Astrocyte (in vitro differentiated cells and primary cell): ENCODE results near the gene IGF2R. TPM values are rescaled to one million over a fixed set of nuclear protein-coding genes. Genes with fewer than 3 reads are reported as not detected.

Source experiments
- DNase-seq: peaks from one replicate; pipeline ENCODE4 v3.0.0-alpha.2; 2010; ENCODE audit warnings: low read depth
- FAIRE-seq: peaks from 2 replicates; lab custom pipeline; 2011; peaks lifted over from hg19 to GRCh38; lab: Jason Lieb, UNC
- H2AFZ ChIP-seq: 2 replicates; pipeline ENCODE4 v1.6.0; 2012; ENCODE audit warnings: low read depth, low read length, inconsistent platforms
- H3K27ac ChIP-seq: 2 replicates; pipeline ENCODE4 v1.5.1; 2011; ENCODE audit warnings: low read depth, low read length, inconsistent platforms
- H3K27me3 ChIP-seq: 2 replicates; pipeline ENCODE4 v1.6.0; 2011; ENCODE audit warnings: low read length, inconsistent platforms; ENCODE audit not compliant: insufficient read depth
- H3K36me3 ChIP-seq: 2 replicates; pipeline ENCODE4 v1.5.1; 2011; ENCODE audit warnings: low read length, inconsistent platforms; ENCODE audit not compliant: insufficient read depth
- H3K4me1 ChIP-seq: 2 replicates; pipeline ENCODE4 v1.5.1; 2011; ENCODE audit warnings: low read length, inconsistent platforms; ENCODE audit not compliant: insufficient read depth
- H3K4me2 ChIP-seq: 2 replicates; pipeline ENCODE4 v1.6.0; 2012; ENCODE audit warnings: low read length, inconsistent platforms
- H3K4me3 ChIP-seq: 2 replicates; pipeline ENCODE4 v1.5.1; 2011; ENCODE audit warnings: low read depth, mild to moderate bottlenecking, low read length, inconsistent platforms; ENCODE audit not compliant: insufficient read depth
- H3K79me2 ChIP-seq: 2 replicates; pipeline ENCODE4 v1.6.0; 2012; ENCODE audit warnings: mild to moderate bottlenecking, low read length, inconsistent platforms; ENCODE audit not compliant: insufficient read depth
- H3K9ac ChIP-seq: 2 replicates; pipeline ENCODE4 v1.6.0; 2012; ENCODE audit warnings: mild to moderate bottlenecking, low read length, inconsistent platforms
- H3K9me3 ChIP-seq: 2 replicates; pipeline ENCODE4 v1.5.1; 2012; ENCODE audit warnings: low read depth, mild to moderate bottlenecking, low read length, inconsistent platforms; ENCODE audit not compliant: insufficient read depth
- H4K20me1 ChIP-seq: 2 replicates; pipeline ENCODE4 v1.6.0; 2012; ENCODE audit warnings: low read length, inconsistent platforms; ENCODE audit not compliant: insufficient read depth
- H3K27ac Mint-ChIP-seq: one replicate; pipeline ENCODE4 v1.8.0; 2021; ENCODE audit warnings: mild to moderate bottlenecking, mixed read lengths; ENCODE audit not compliant: unreplicated experiment
- H3K27me3 Mint-ChIP-seq: one replicate; pipeline ENCODE4 v1.8.0; 2021; ENCODE audit warnings: low read depth, mixed read lengths; ENCODE audit not compliant: unreplicated experiment
- H3K36me3 Mint-ChIP-seq: one replicate; pipeline ENCODE4 v1.8.0; 2021; ENCODE audit warnings: low read depth, mixed read lengths; ENCODE audit not compliant: unreplicated experiment
- H3K4me1 Mint-ChIP-seq: one replicate; pipeline ENCODE4 v1.8.0; 2021; ENCODE audit warnings: low read depth, mixed read lengths; ENCODE audit not compliant: unreplicated experiment
- H3K4me3 Mint-ChIP-seq: one replicate; pipeline ENCODE4 v1.8.0; 2021; ENCODE audit warnings: mild to moderate bottlenecking, moderate library complexity, mixed read lengths; ENCODE audit not compliant: unreplicated experiment
- H3K9me3 Mint-ChIP-seq: one replicate; pipeline ENCODE4 v1.8.0; 2021; ENCODE audit warnings: mild to moderate bottlenecking, mixed read lengths; ENCODE audit not compliant: unreplicated experiment
- EZH2 ChIP-seq: IDR thresholded peaks from 2 replicates; pipeline ENCODE4 v1.6.1; 2012; ENCODE audit warnings: mild to moderate bottlenecking, low read length, inconsistent platforms; ENCODE audit not compliant: insufficient read depth
- total RNA-seq: library from RNA; stranded (reverse); gene quantifications from 2 replicates; pipeline ENCODE4 v1.2.1, GENCODE V29; 2021
- TF ChIP-seq, protein P1 (sequence below): IDR thresholded peaks from 2 replicates; pipeline ENCODE4 v1.5.1; 2011; ENCODE audit warnings: low read depth, mild to moderate bottlenecking, inconsistent platforms, low read length, moderate library complexity; ENCODE audit not compliant: insufficient read depth

Gene IGF2R
- total RNA-seq, 1 donor from 2014 or later, result 173 TPM

- no peaks in the 10 kb centered on the region for H3K9me3 ChIP-seq
- Mint-ChIP-seq H3K9me3 (no peaks in the 10 kb centered on the region), H3K27ac (peak overlapping the region; percentile 75), H3K36me3 (no peaks in the 10 kb centered on the region), H3K27me3 (no peaks in the 10 kb centered on the region), H3K4me3 (peak overlapping the region; percentile 63), H3K4me1 (peaks cover 64% of the 10 kb centered on the region)
- peaks cover 95% of the 10 kb centered on the region for H3K79me2 ChIP-seq
- no peaks in the 10 kb centered on the region for H3K36me3 ChIP-seq
- no peak overlapping the region for H3K4me3 ChIP-seq
- TF ChIP-seq, protein P1, sequence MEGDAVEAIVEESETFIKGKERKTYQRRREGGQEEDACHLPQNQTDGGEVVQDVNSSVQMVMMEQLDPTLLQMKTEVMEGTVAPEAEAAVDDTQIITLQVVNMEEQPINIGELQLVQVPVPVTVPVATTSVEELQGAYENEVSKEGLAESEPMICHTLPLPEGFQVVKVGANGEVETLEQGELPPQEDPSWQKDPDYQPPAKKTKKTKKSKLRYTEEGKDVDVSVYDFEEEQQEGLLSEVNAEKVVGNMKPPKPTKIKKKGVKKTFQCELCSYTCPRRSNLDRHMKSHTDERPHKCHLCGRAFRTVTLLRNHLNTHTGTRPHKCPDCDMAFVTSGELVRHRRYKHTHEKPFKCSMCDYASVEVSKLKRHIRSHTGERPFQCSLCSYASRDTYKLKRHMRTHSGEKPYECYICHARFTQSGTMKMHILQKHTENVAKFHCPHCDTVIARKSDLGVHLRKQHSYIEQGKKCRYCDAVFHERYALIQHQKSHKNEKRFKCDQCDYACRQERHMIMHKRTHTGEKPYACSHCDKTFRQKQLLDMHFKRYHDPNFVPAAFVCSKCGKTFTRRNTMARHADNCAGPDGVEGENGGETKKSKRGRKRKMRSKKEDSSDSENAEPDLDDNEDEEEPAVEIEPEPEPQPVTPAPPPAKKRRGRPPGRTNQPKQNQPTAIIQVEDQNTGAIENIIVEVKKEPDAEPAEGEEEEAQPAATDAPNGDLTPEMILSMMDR, result no peak
- TF ChIP-seq EZH2, result no peak
- H2AFZ ChIP-seq, result no peak overlapping the region
- DNase-seq (peak; percentile 74), FAIRE-seq (no peak)
- no peaks in the 10 kb centered on the region for H3K27me3 ChIP-seq
- H4K20me1 ChIP-seq, result peaks cover 91% of the 10 kb centered on the region
- peaks cover 62% of the 10 kb centered on the region for H3K4me1 ChIP-seq
- H3K4me2 ChIP-seq, result peak overlapping the region; percentile 77
- H3K27ac ChIP-seq, result peak overlapping the region; percentile 72
- peak overlapping the region; percentile 63 for H3K9ac ChIP-seq
Measured at GRCh38 chr6:159979136-159979874, 10.4 kb downstream of the IGF2R start.

DNA sequence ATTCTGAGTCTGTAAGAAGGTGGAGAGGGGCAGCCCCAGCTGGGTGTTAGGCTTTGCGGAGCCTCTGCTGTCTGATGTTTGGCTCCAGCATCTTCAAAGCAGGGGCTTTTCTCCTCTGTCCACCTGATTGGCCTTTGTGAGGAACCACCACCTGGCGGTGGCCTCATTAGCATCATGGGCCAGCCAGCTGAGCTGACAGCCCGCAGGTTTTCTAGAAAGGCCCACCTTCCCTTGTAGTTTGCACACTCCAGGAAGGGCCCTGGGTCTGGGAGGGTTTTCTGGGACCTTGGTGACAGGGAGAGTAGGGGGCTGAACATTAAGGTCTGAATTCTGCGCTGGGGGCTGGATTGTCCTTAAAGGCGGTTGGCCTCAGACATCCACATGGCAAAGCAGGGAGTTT lies 11.6 kb downstream of the IGF2R start:
- H3K4me1 ChIP-seq, result peaks cover 72% of the 10 kb centered on the region
- Mint-ChIP-seq H3K27ac (no peak overlapping the region), H3K4me3 (no peak overlapping the region), H3K9me3 (no peaks in the 10 kb centered on the region), H3K27me3 (no peaks in the 10 kb centered on the region), H3K4me1 (peaks cover 68% of the 10 kb centered on the region), H3K36me3 (no peaks in the 10 kb centered on the region)
- H3K9me3 ChIP-seq, result no peaks in the 10 kb centered on the region
- FAIRE-seq, result no peak
- H3K4me3 ChIP-seq, result no peak overlapping the region
- H3K79me2 ChIP-seq, result peaks cover 95% of the 10 kb centered on the region
- no peak overlapping the region for H3K9ac ChIP-seq
- TF ChIP-seq EZH2, result no peak
- TF ChIP-seq, protein P1, result no peak
- no peak for DNase-seq
- H2AFZ ChIP-seq, result no peak overlapping the region
- no peak overlapping the region for H3K27ac ChIP-seq
- no peaks in the 10 kb centered on the region for H3K36me3 ChIP-seq
- peaks cover 90% of the 10 kb centered on the region for H4K20me1 ChIP-seq
- no peaks in the 10 kb centered on the region for H3K27me3 ChIP-seq
- H3K4me2 ChIP-seq, result no peak overlapping the region

DNA sequence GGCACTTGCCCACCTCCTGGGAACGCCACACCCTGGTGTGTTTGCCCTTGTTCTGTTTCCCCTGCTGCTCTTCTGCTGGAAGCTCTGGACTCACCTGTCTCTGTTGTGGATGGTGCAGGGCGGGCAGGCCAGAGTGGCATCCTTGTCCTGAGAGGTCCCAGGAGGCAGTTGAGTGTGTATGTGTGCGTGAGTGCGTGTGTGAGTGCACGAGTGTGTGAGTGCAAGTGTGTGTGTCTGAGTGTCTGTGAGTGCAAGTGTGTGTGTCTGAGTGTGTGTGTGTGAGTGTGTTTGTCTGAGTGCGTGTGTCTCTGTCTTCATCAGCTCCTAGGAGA lies 12.2 kb downstream of the IGF2R start:
- H2AFZ ChIP-seq, result no peak overlapping the region
- H3K4me1 ChIP-seq, result peaks cover 73% of the 10 kb centered on the region
- no peaks in the 10 kb centered on the region for H3K9me3 Mint-ChIP-seq
- H3K4me1 Mint-ChIP-seq, result peaks cover 69% of the 10 kb centered on the region
- H3K4me2 ChIP-seq, result peak overlapping the region; percentile 61
- FAIRE-seq (no peak), DNase-seq (no peak)
- H3K27ac Mint-ChIP-seq, result peak overlapping the region; percentile 83
- no peaks in the 10 kb centered on the region for H3K27me3 Mint-ChIP-seq
- H3K36me3 ChIP-seq, result no peaks in the 10 kb centered on the region
- peak overlapping the region; percentile 54 for H3K27ac ChIP-seq
- no peaks in the 10 kb centered on the region for H3K27me3 ChIP-seq
- H3K79me2 ChIP-seq, result peaks cover 97% of the 10 kb centered on the region
- TF ChIP-seq, protein P1, result no peak
- no peak for TF ChIP-seq EZH2
- H3K36me3 Mint-ChIP-seq, result no peaks in the 10 kb centered on the region
- no peak overlapping the region for H3K4me3 Mint-ChIP-seq
- H3K9ac ChIP-seq, result peak overlapping the region; percentile 54
- peaks cover 93% of the 10 kb centered on the region for H4K20me1 ChIP-seq
- no peak overlapping the region for H3K4me3 ChIP-seq
- H3K9me3 ChIP-seq, result no peaks in the 10 kb centered on the region
